Dendritic cell treated with granulocyte-macrophage colony-stimulating factor and Interleukin-4, amounts not matched to agents 40 ng/mL and 50 ng/mL, for 4 days (primary cell): ENCODE data around the gene PTPRN2.

Experiments
- H3K27ac Mint-ChIP-seq: one replicate; pipeline ENCODE4 v1.8.0; 2022; ENCODE audit warnings: mild to moderate bottlenecking, mixed read lengths
- H3K27me3 Mint-ChIP-seq: one replicate; pipeline ENCODE4 v1.8.0; 2022; ENCODE audit warnings: mild to moderate bottlenecking, mixed read lengths
- H3K36me3 Mint-ChIP-seq: one replicate; pipeline ENCODE4 v1.8.0; 2022; ENCODE audit warnings: low read depth, mixed read lengths
- H3K4me1 Mint-ChIP-seq: one replicate; pipeline ENCODE4 v1.8.0; 2022; ENCODE audit warnings: low read depth, mixed read lengths
- H3K4me3 Mint-ChIP-seq: one replicate; pipeline ENCODE4 v1.8.0; 2022; ENCODE audit warnings: mild to moderate bottlenecking, moderate library complexity, mixed read lengths
- H3K9me3 Mint-ChIP-seq: one replicate; pipeline ENCODE4 v1.8.0; 2022; ENCODE audit warnings: mixed read lengths
- intact Hi-C: fragments of 100-400 bp; cut with micrococcal nuclease; formaldehyde crosslinking; loops from one replicate; pipeline ENCODE4 v1.15.0; 2022

PTPRN2 gene

DNA sequence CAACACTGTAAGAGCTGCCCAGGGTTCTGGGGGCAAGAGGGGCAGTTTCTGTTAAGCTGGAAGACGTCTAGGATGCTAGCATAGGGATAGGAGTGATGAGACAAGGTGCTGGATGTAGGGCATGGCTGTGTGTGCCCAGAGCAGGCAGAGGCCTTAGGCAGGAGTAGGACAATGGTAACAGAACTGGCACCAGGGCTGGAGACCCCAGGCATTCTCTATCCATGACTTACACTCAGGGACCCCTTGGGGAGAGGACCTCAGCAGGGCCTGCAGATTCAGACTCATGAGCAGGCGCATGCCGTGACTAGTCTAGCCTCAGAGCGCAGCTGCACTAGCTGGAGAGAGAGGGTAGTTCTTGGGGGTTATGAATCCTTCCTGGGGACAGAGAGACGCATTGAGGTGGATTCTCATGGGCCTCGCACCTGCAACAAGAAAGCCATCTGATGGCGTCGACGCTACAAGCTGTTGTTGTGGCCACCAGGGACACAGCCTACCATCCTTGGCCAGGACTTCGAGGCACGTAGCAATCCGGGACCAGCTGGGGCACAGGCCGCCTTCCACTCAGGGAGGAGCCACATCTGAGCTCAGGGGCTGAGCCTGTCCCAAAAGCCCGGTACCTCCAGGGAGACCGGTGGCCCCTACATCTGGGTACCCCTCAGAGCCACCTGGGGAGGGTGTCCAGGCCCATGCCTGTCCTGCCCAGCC lies 474.1 kb downstream of the PTPRN2 start:
- Mint-ChIP-seq H3K9me3 (peaks cover 13% of the 10 kb centered on the region), H3K4me3 (no peak overlapping the region), H3K4me1 (no peaks in the 10 kb centered on the region), H3K36me3 (no peaks in the 10 kb centered on the region), H3K27ac (no peak overlapping the region), H3K27me3 (no peaks in the 10 kb centered on the region)
- intact Hi-C loops: no loop called here

DNA sequence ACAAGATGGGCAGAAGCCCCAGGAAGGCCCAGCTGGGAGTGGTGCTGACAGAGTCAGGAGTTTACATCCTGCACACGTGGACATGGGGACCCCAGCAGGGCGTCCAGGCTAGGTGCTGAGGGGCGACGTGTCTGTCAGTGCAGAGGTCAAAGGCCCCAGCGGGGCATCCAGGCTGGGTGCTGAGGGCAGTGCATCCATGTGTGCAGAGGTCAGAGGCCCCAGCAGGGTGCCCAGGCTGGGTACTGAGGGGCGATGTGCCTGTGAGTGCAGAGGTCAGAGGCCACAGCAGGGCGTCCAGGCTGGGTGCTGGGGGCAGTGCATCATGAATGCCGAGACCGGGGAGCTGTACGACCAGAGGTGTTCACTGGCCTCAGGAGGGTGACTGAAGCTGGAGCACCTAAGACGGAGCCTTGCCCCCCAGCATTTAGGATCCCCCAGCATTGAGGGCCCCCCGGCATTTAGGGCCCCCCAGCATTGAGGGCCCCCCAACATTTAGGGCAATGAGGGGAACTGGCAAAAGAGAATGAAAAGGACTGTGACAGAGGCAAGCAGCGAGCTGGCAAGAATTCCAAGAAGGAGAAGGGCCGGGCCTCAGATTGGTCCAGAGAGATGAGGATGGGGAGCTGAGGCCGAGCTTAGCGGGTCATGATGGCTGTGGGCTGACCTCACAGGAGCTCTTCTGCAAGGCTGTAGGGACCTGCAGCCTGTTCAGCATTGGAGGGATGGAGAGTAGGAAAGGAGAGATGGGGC lies 474.9 kb downstream of the PTPRN2 start:
- Mint-ChIP-seq H3K9me3 (peaks cover 13% of the 10 kb centered on the region), H3K4me1 (no peaks in the 10 kb centered on the region), H3K36me3 (no peaks in the 10 kb centered on the region), H3K27ac (no peak overlapping the region), H3K27me3 (no peaks in the 10 kb centered on the region), H3K4me3 (no peak overlapping the region)
- intact Hi-C loops: no loop called here

- Mint-ChIP-seq H3K9me3 (peaks cover 6% of the 10 kb centered on the region), H3K4me3 (no peak overlapping the region), H3K27ac (no peak overlapping the region), H3K36me3 (no peaks in the 10 kb centered on the region), H3K4me1 (no peaks in the 10 kb centered on the region), H3K27me3 (no peaks in the 10 kb centered on the region)
- intact Hi-C loops: no loop called here
Measured at GRCh38 chr7:158111906-158112570, 475.6 kb downstream of the PTPRN2 start.

- no peaks in the 10 kb centered on the region for H3K9me3 Mint-ChIP-seq
- H3K4me1 Mint-ChIP-seq: no peaks in the 10 kb centered on the region
- no peaks in the 10 kb centered on the region for H3K36me3 Mint-ChIP-seq
- no peak overlapping the region for H3K4me3 Mint-ChIP-seq
- intact Hi-C loops: no loop called here
- no peaks in the 10 kb centered on the region for H3K27me3 Mint-ChIP-seq
- no peak overlapping the region for H3K27ac Mint-ChIP-seq
Measured at GRCh38 chr7:158111049-158111751, 476.4 kb downstream of the PTPRN2 start.

DNA sequence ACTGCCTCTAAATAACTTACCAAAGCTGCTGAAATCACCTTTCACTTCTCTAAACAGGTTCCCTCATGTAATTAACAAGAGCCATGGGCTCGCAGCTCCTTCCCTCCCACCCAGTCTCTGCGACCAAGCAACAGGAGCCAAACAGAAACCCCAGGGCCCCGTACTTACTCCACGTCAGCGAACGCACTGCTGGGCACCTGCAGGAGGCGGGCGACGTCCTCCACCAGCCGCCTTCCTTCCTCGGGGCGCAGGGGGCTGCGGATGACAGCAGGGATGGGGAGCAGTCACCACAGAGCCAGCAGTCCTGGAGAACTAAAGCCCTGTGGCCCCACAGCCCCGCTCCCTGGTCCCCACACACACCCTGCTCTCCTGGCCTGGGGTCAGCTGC lies 477.0 kb downstream of the PTPRN2 start:
- H3K9me3 Mint-ChIP-seq: no peaks in the 10 kb centered on the region
- no peak overlapping the region for H3K4me3 Mint-ChIP-seq
- H3K36me3 Mint-ChIP-seq: no peaks in the 10 kb centered on the region
- H3K27me3 Mint-ChIP-seq: no peaks in the 10 kb centered on the region
- H3K27ac Mint-ChIP-seq: no peak overlapping the region
- intact Hi-C loops: no loop called here
- no peaks in the 10 kb centered on the region for H3K4me1 Mint-ChIP-seq

DNA sequence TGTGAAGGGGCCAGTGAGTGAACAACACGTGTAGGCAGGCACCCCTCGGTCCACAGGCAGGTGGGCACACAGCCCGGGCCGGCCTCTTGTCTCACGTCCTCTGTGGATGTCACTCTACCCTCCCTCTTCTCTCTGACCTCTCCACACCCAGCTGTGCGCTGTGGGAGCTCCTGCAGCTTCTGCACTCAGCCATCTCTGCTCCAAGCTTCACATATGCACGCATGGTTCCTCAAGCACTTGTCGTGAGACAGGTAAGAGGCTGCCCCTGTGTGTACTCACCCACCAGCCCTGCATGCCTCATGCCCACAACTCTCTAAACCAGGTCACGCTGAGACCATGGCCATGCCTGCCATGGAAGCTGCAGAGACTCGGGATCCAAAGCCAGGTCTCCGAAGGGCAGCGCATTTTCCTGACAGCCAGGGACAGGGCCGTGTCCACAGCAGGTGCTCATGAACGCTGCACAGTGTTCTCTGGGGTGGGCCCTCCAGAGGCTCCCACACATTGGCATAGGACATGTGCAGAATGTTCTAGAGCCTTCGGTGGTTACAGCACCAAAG lies 477.5 kb downstream of the PTPRN2 start:
- Mint-ChIP-seq H3K36me3 (no peaks in the 10 kb centered on the region), H3K4me3 (no peak overlapping the region), H3K27me3 (no peaks in the 10 kb centered on the region), H3K4me1 (no peaks in the 10 kb centered on the region), H3K27ac (no peak overlapping the region), H3K9me3 (no peaks in the 10 kb centered on the region)
- intact Hi-C loops: no loop called here

- Mint-ChIP-seq H3K9me3 (no peaks in the 10 kb centered on the region), H3K4me3 (no peak overlapping the region), H3K4me1 (no peaks in the 10 kb centered on the region), H3K27ac (no peak overlapping the region), H3K36me3 (no peaks in the 10 kb centered on the region), H3K27me3 (no peaks in the 10 kb centered on the region)
- intact Hi-C loops: no loop called here
Measured at GRCh38 chr7:158109364-158110033, 478.1 kb downstream of the PTPRN2 start.

DNA sequence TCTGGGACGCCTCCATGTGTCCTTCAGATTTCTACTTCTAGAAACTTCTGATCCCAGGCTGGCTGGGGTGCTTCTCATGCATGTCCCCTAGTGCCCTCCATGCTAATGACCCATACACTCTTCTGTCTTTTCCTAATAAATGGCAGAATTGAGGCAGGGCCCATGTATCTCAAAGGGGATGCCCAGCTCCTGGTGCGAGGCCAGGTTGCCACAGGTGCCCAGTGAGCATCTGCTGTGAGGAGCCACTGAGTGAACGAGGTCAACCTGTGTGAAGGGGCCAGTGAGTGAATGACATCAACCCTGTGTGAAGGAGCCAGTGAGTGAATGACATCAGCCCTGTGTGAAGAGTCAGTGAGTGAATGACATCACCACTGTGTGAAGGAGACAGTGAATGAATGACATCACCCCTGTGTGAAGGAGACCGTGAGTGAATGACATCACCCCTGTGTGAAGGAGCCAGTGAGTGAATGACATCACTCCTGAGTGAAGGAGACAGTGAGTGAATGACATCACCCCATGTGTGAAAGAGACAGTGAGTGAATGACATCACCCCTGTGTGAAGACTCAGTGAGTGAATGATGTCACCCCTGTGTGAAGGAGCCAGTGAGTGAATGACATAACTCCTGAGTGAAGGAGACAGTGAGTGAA lies 478.9 kb downstream of the PTPRN2 start:
- no peak overlapping the region for H3K4me3 Mint-ChIP-seq
- intact Hi-C loops: no loop called here
- no peak overlapping the region for H3K27ac Mint-ChIP-seq
- no peaks in the 10 kb centered on the region for H3K36me3 Mint-ChIP-seq
- no peaks in the 10 kb centered on the region for H3K4me1 Mint-ChIP-seq
- H3K9me3 Mint-ChIP-seq: no peaks in the 10 kb centered on the region
- no peaks in the 10 kb centered on the region for H3K27me3 Mint-ChIP-seq

DNA sequence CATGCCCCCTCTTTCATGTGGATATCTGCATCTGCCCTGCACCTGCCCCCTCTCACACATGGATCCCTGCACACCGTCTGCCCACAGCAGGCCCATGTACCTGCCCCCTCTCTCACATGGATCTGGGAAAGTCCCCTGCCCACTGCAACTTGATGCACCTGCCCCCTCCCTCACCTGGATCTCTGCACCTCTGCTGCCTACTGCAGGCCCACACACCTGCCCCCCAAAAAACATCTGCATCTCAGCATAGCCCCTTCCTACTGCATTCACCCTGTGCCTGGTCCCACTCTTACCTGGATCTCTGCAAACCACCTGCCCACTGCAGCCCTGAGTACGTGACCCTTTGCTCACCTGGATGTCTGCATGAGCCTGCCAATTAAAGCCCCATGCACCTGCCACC lies 479.8 kb downstream of the PTPRN2 start:
- intact Hi-C loops: no loop called here
- H3K27ac Mint-ChIP-seq: no peak overlapping the region
- H3K36me3 Mint-ChIP-seq: no peaks in the 10 kb centered on the region
- no peaks in the 10 kb centered on the region for H3K27me3 Mint-ChIP-seq
- no peak overlapping the region for H3K4me3 Mint-ChIP-seq
- H3K9me3 Mint-ChIP-seq: no peaks in the 10 kb centered on the region
- no peaks in the 10 kb centered on the region for H3K4me1 Mint-ChIP-seq

- H3K4me3 Mint-ChIP-seq: no peak overlapping the region
- peaks cover 8% of the 10 kb centered on the region for H3K9me3 Mint-ChIP-seq
- H3K27me3 Mint-ChIP-seq: no peaks in the 10 kb centered on the region
- H3K4me1 Mint-ChIP-seq: no peaks in the 10 kb centered on the region
- intact Hi-C loops: no loop called here
- no peak overlapping the region for H3K27ac Mint-ChIP-seq
- no peaks in the 10 kb centered on the region for H3K36me3 Mint-ChIP-seq
Measured at GRCh38 chr7:158106272-158106671, 481.4 kb downstream of the PTPRN2 start.

- Mint-ChIP-seq H3K27me3 (no peaks in the 10 kb centered on the region), H3K9me3 (peaks cover 8% of the 10 kb centered on the region), H3K4me1 (no peaks in the 10 kb centered on the region), H3K27ac (no peak overlapping the region), H3K36me3 (no peaks in the 10 kb centered on the region), H3K4me3 (no peak overlapping the region)
- intact Hi-C loops: no loop called here
Measured at GRCh38 chr7:158103378-158103777, 484.2 kb downstream of the PTPRN2 start.

DNA sequence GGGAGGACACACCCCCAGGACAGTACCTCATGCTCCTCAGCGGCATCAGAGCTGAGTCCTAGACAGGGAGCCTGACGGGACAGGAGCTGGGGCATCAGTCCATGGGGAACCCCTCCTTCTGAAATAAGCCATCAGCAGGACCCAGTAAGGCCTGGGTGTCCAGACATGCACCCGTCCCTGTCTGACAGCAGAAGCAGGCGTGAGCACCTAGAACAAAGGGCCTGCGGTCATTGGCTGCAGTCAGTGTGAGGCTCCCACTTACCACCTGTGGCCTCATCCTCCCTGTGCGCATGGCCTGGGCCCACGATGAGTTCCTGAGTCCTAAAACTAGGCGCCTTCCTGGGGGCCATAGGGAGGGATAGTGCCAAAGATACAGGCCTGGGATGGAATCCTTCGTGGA lies 484.7 kb downstream of the PTPRN2 start:
- Mint-ChIP-seq H3K36me3 (no peaks in the 10 kb centered on the region), H3K27ac (no peak overlapping the region), H3K4me1 (no peaks in the 10 kb centered on the region), H3K9me3 (peaks cover 8% of the 10 kb centered on the region), H3K4me3 (no peak overlapping the region), H3K27me3 (no peaks in the 10 kb centered on the region)
- intact Hi-C loops: no loop called here

DNA sequence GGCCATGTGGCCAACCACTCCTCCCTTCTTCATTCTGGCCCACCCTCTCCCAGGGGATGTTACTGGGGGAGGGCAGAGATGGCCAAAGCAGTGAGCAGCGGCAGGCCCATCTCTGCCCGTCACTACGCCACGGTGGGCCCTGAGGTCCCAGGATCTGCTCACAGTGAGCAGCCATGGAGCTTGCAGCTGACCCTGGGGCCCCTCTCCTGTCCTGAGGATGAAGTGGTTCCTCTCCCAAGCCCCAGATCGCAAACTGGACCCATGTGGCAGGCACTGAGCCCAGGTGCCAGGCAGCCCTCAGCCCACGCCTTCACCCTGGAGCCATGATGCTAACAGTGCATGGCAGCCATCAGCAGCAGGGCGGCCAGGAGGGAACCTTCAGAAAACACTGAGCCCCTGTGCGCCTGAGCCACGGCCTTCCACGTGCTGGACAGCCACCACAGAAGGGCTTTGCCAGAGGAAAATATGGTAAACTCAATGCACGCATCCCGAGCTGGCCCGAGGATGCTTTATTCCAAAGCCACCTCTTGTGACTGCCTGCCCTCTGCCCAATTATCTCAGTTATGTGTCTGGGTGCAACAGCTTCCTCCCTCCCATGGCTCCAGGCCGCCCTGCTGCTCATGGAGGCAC lies 485.7 kb downstream of the PTPRN2 start:
- no peaks in the 10 kb centered on the region for H3K4me1 Mint-ChIP-seq
- intact Hi-C loops: no loop called here
- H3K27me3 Mint-ChIP-seq: no peaks in the 10 kb centered on the region
- no peak overlapping the region for H3K27ac Mint-ChIP-seq
- H3K36me3 Mint-ChIP-seq: no peaks in the 10 kb centered on the region
- peaks cover 8% of the 10 kb centered on the region for H3K9me3 Mint-ChIP-seq
- H3K4me3 Mint-ChIP-seq: no peak overlapping the region
